Hepatocyte (in vitro differentiated cells): ENCODE results near the gene SLC43A2. TPM values are rescaled to one million over a fixed set of nuclear protein-coding genes. Genes with fewer than 3 reads are reported as not detected.

Source experiments
- DNase-seq: peaks from one replicate; pipeline ENCODE4 v3.0.0-alpha.2; 2016; ENCODE audit warnings: low spot score
- H2AFZ ChIP-seq: fragments of 200-600 bp; sonication (generic); 2 replicates; pipeline ENCODE4 v1.6.0; 2016; ENCODE audit warnings: antibody characterized with exemption, mild to moderate bottlenecking
- H3K27ac ChIP-seq: fragments of 200-600 bp; sonication (generic); 2 replicates; pipeline ENCODE4 v1.5.1; 2016; ENCODE audit warnings: mild to moderate bottlenecking
- H3K27me3 ChIP-seq: fragments of 200-600 bp; sonication (generic); 2 replicates; pipeline ENCODE4 v1.6.1; 2016
- H3K36me3 ChIP-seq: fragments of 200-600 bp; sonication (generic); replicated peaks from 2 replicates; pipeline ENCODE4 v1.5.1; 2016; ENCODE audit warnings: low read depth; ENCODE audit not compliant: insufficient read depth
- H3K4me1 ChIP-seq: fragments of 200-600 bp; sonication (generic); 2 replicates; pipeline ENCODE4 v1.5.1; 2016; ENCODE audit warnings: mild to moderate bottlenecking, moderate library complexity; ENCODE audit not compliant: insufficient read depth
- H3K4me2 ChIP-seq: fragments of 200-600 bp; sonication (generic); 2 replicates; pipeline ENCODE4 v1.6.0; 2016
- H3K4me3 ChIP-seq: fragments of 200-600 bp; sonication (generic); 2 replicates; pipeline ENCODE4 v1.5.1; 2016; ENCODE audit warnings: mild to moderate bottlenecking
- H3K79me2 ChIP-seq: fragments of 200-600 bp; sonication (generic); 2 replicates; pipeline ENCODE4 v1.6.0; 2017; ENCODE audit warnings: mild to moderate bottlenecking
- H3K9me2 ChIP-seq: fragments of 200-600 bp; sonication (generic); replicated peaks from 2 replicates; pipeline ENCODE4 v1.6.0; 2017; ENCODE audit warnings: mild to moderate bottlenecking; ENCODE audit not compliant: insufficient read depth
- H3K9me3 ChIP-seq: fragments of 200-600 bp; sonication (generic); 2 replicates; pipeline ENCODE4 v1.5.1; 2016; ENCODE audit warnings: low read depth, mild to moderate bottlenecking
- H4K20me1 ChIP-seq: fragments of 200-600 bp; sonication (generic); 2 replicates; pipeline ENCODE4 v1.6.0; 2016; ENCODE audit warnings: mild to moderate bottlenecking; ENCODE audit not compliant: insufficient read depth, poor library complexity, severe bottlenecking
- CTCF ChIP-seq: fragments of 200-600 bp; sonication (generic); IDR thresholded peaks from 2 replicates; pipeline ENCODE4 v1.5.1; 2016; ENCODE audit warnings: antibody characterized with exemption, mild to moderate bottlenecking; ENCODE audit not compliant: poor library complexity
- EZH2 ChIP-seq: fragments of 200-600 bp; sonication (generic); IDR thresholded peaks from 2 replicates; pipeline ENCODE4 v1.6.1; 2016; ENCODE audit warnings: antibody characterized with exemption, mild to moderate bottlenecking, borderline replicate concordance
- EZH2phosphoT487 ChIP-seq: fragments of 200-600 bp; sonication (generic); IDR thresholded peaks from one replicate; pipeline ENCODE4 v1.6.1; 2018; ENCODE audit warnings: antibody characterized with exemption, mild to moderate bottlenecking, low read depth, moderate library complexity; ENCODE audit not compliant: unreplicated experiment, severe bottlenecking
- WGBS: methylation state at CpG from one replicate; pipeline ENCODE4 v1.1.6; 2016; ENCODE audit warnings: low lambda C conversion rate; ENCODE audit errors: missing lambda C conversion rate; 5-methylcytosine and 5-hydroxymethylcytosine counted together
- polyA plus RNA-seq: library from polyadenylated mRNA; unstranded; fragments of >200 nt; fragmentation: Nextera tagmentation; extraction: Ambion mirVana; gene quantifications from 2 replicates; pipeline ENCODE4 v1.2.1, GENCODE V29; 2016
- small RNA-seq: library from RNA; depleted of rRNA; stranded (forward); fragments of <200 nt; gene quantifications from one replicate; pipeline ENCODE3, GENCODE V24; 2014
- total RNA-seq: library from RNA; depleted of rRNA; stranded (reverse); fragments of >200 nt; gene quantifications from 2 replicates; pipeline ENCODE4 v1.2.3, GENCODE V29; 2014

Gene SLC43A2
- total and polyA plus RNA-seq, 2 experiments from 2014 or later, result 6.0 to 10.2 TPM

GRCh38 chr17:1522626-1523025 lies 106.0 kb downstream of the SLC43A2 start:
- 96% methylated on average over 5 of the region's 5 CpGs for WGBS
- Histone ChIP-seq H2AFZ (no peak overlapping the region), H3K27me3 (no peaks in the 10 kb centered on the region), H3K4me2 (no peak overlapping the region), H3K27ac (no peak overlapping the region), H3K9me3 (no peaks in the 10 kb centered on the region), H3K36me3 (no peaks in the 10 kb centered on the region), H3K4me1 (peaks cover 1% of the 10 kb centered on the region), H3K9me2 (no peaks in the 10 kb centered on the region), H3K4me3 (no peak overlapping the region), H4K20me1 (no peaks in the 10 kb centered on the region), H3K79me2 (peaks cover 3% of the 10 kb centered on the region)
- no peak for DNase-seq
- TF ChIP-seq EZH2phosphoT487 (no peak), EZH2 (no peak), CTCF (no peak)

GRCh38 chr17:1521086-1521640 lies 107.5 kb downstream of the SLC43A2 start:
- H3K36me3 ChIP-seq, result no peaks in the 10 kb centered on the region
- 97% methylated on average over 10 of the region's 10 CpGs for WGBS
- H3K79me2 ChIP-seq, result peaks cover 7% of the 10 kb centered on the region
- H3K4me3 ChIP-seq, result no peak overlapping the region
- DNase-seq, result no peak
- no peak overlapping the region for H2AFZ ChIP-seq
- no peak overlapping the region for H3K27ac ChIP-seq
- TF ChIP-seq CTCF (no peak), EZH2 (no peak), EZH2phosphoT487 (no peak)
- H4K20me1 ChIP-seq, result no peaks in the 10 kb centered on the region
- no peaks in the 10 kb centered on the region for H3K9me3 ChIP-seq
- H3K4me1 ChIP-seq, result peaks cover 4% of the 10 kb centered on the region
- no peaks in the 10 kb centered on the region for H3K9me2 ChIP-seq
- no peak overlapping the region for H3K4me2 ChIP-seq
- no peaks in the 10 kb centered on the region for H3K27me3 ChIP-seq

GRCh38 chr17:1519678-1520077 lies 109.0 kb downstream of the SLC43A2 start:
- Histone ChIP-seq H3K4me3 (no peak overlapping the region), H3K4me1 (peaks cover 10% of the 10 kb centered on the region), H3K4me2 (no peak overlapping the region), H3K36me3 (no peaks in the 10 kb centered on the region), H3K27ac (no peak overlapping the region), H3K9me2 (no peaks in the 10 kb centered on the region), H3K79me2 (peaks cover 13% of the 10 kb centered on the region), H4K20me1 (no peaks in the 10 kb centered on the region), H3K9me3 (no peaks in the 10 kb centered on the region), H3K27me3 (no peaks in the 10 kb centered on the region), H2AFZ (no peak overlapping the region)
- DNase-seq, result no peak
- 94% methylated on average over 7 of the region's 7 CpGs for WGBS
- TF ChIP-seq EZH2phosphoT487 (no peak), EZH2 (no peak), CTCF (no peak)

Small RNA genes within 50 kb of the gene (small RNA-seq; reads per million reads assigned to genes)
- not detected for gene RN7SL105P

Other genes starting within 250 kb of the SLC43A2 start
- gene YWHAE, start 228.6 kb downstream of the SLC43A2 start, total RNA-seq, result 566 and 611 TPM in 2 replicates
- 339 and 374 TPM in 2 replicates for gene YWHAE, start 228.6 kb downstream of the SLC43A2 start, polyA plus RNA-seq
- 66.7 and 72.1 TPM in 2 replicates for gene CRK, start 172.6 kb downstream of the SLC43A2 start, total RNA-seq
- 66.5 and 69.2 TPM in 2 replicates for gene CRK, start 172.6 kb downstream of the SLC43A2 start, polyA plus RNA-seq
- gene MYO1C, start 136.1 kb downstream of the SLC43A2 start, total RNA-seq, result 74.4 and 76.8 TPM in 2 replicates
- 85.3 and 92.3 TPM in 2 replicates for gene MYO1C, start 136.1 kb downstream of the SLC43A2 start, polyA plus RNA-seq
- gene INPP5K, start 112.2 kb downstream of the SLC43A2 start, total RNA-seq, result 34.7 and 48.4 TPM in 2 replicates
- gene INPP5K, start 112.2 kb downstream of the SLC43A2 start, polyA plus RNA-seq, result 33.5 and 40.4 TPM in 2 replicates
- 25.4 and 26.8 TPM in 2 replicates for gene PITPNA, start 66.0 kb downstream of the SLC43A2 start, total RNA-seq
- 55.0 and 58.0 TPM in 2 replicates for gene PITPNA, start 66.0 kb downstream of the SLC43A2 start, polyA plus RNA-seq
- 0.93 and 1.2 TPM in 2 replicates for gene SCARF1, start 16.9 kb upstream of the SLC43A2 start, total RNA-seq
- gene SCARF1, start 16.9 kb upstream of the SLC43A2 start, polyA plus RNA-seq, result 1.0 and 2.0 TPM in 2 replicates
- gene RILP, start 21.0 kb upstream of the SLC43A2 start, total RNA-seq, result 10.3 and 13.7 TPM in 2 replicates
- 9.9 and 11.1 TPM in 2 replicates for gene RILP, start 21.0 kb upstream of the SLC43A2 start, polyA plus RNA-seq
- gene PRPF8, start 56.0 kb upstream of the SLC43A2 start, total RNA-seq, result 100 and 107 TPM in 2 replicates
- 119 and 125 TPM in 2 replicates for gene PRPF8, start 56.0 kb upstream of the SLC43A2 start, polyA plus RNA-seq
- gene TLCD2, start 81.5 kb upstream of the SLC43A2 start, total RNA-seq, result 4.5 and 4.9 TPM in 2 replicates
- 2.0 and 3.0 TPM in 2 replicates for gene TLCD2, start 81.5 kb upstream of the SLC43A2 start, polyA plus RNA-seq
- gene WDR81, start 95.9 kb upstream of the SLC43A2 start, total RNA-seq, result 16.9 and 24.4 TPM in 2 replicates
- 24.0 and 27.6 TPM in 2 replicates for gene WDR81, start 95.9 kb upstream of the SLC43A2 start, polyA plus RNA-seq
- 127 and 140 TPM in 2 replicates for gene SERPINF2, start 114.0 kb upstream of the SLC43A2 start, total RNA-seq
- gene SERPINF2, start 114.0 kb upstream of the SLC43A2 start, polyA plus RNA-seq, result 127 and 164 TPM in 2 replicates
- gene SERPINF1, start 133.2 kb upstream of the SLC43A2 start, total RNA-seq, result 1,201 and 1,404 TPM in 2 replicates
- 739 and 774 TPM in 2 replicates for gene SERPINF1, start 133.2 kb upstream of the SLC43A2 start, polyA plus RNA-seq
- gene SMYD4, start 201.1 kb upstream of the SLC43A2 start, total RNA-seq, result 8.7 and 11.4 TPM in 2 replicates
- gene SMYD4, start 201.1 kb upstream of the SLC43A2 start, polyA plus RNA-seq, result 8.5 and 9.5 TPM in 2 replicates
- 15.2 and 17.6 TPM in 2 replicates for gene RPA1, start 201.2 kb upstream of the SLC43A2 start, total RNA-seq
- gene RPA1, start 201.2 kb upstream of the SLC43A2 start, polyA plus RNA-seq, result 32.4 and 33.6 TPM in 2 replicates